ENCODE results near the gene MCTP1. TPM values are rescaled to one million over a fixed set of nuclear protein-coding genes. Genes with fewer than 3 reads are reported as not detected.

The MCTP1 gene
- total and polyA plus RNA-seq, 10 of the 15 experiments (the other 5 are each of a cell fraction or from before 2014, with no cell fraction given): 12.6 to 45.9 (median 18.8) TPM

DNA sequence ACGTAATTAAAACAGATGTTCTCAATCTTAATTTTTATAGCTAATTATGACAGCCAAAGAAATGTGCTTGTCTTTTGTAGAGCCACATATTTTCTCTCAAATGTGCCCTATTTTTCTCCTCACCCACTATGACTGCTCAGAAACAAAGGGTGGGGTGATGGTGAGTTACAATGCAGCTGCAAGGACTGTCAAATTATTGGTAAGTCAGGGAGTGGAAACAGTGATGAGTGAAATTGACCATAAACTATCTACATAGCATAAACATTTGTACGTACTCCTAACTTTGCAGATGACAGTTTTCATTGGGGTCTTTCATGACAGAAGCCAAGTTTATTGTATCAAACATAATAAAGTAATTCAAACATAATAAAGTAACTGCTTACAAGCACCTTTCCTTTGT, 215.9 kb downstream of the MCTP1 start (continued):
- TF ChIP-seq EGR1 (IDR thresholded peaks at IDR 0.05; ENCODE audit: borderline replicate concordance in 1 of 2, low read depth in 2 of 2, low read length in 2 of 2) (no peak), NFYA (IDR thresholded peaks at IDR 0.05; ENCODE audit: borderline replicate concordance, low read depth, low read length) (no peak)

DNA sequence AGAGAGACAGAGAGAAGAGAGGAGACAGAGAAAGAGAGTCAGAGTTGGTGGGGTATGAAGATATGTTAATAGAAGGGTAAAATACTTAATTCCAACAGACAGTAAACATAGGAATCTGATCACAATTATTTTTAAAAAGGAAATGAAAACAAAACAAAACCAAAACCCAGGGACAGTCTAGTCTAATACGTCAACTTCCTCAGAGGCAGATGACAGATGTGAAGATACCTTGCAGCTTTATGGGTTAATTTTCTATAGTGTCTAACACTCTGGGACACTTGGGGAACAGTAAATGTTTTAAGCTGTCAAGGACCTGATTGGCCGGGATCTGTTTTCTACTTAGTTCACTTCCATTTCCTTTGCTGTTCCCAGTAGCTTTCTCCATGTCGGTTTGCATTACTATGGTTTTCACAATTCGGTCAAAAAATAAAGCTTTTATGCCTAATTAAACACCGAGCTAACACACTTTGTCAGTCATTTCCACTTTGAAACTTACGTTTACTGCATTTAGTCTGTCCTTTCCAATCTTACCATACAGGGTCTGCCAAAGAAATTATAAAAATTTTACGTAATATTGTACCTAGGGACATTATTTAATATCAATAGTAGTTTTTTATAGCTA, 216.5 kb downstream of the MCTP1 start:
- no peak for FAIRE-seq
- SMC1A ChIA-PET (ENCODE audit: uncharacterized antibody, unreplicated experiment): interaction anchor here (0.7 to 6.9 kb wide), 23 partner anchors 8 to 173 kb away, joined by 3 to 64 read pairs (median 5); no protein-coding TSS in a partner anchor
- CTCF ChIA-PET: interaction anchor here (0.6 to 2.1 kb wide), 13 partner anchors 9 to 535 kb away, joined by 3 to 10 read pairs (median 4); no protein-coding TSS in a partner anchor

More for the DNA sequence above, 216.5 kb downstream of the MCTP1 start:
- ChIA-PET POLR2A (interaction anchor here (0.7 to 2.5 kb wide), 11 partner anchors 8 to 325 kb away, joined by 3 to 24 read pairs (median 6); no protein-coding TSS in a partner anchor), RAD21 (ENCODE audit: unreplicated experiment) (interaction anchor here (0.7 to 7.5 kb wide), 18 partner anchors 9 to 692 kb away, joined by 3 to 86 read pairs (median 6); no protein-coding TSS in a partner anchor)
- H3K9ac ChIP-seq (ENCODE audit: control insufficient read depth, insufficient read depth, low read length): no peak overlapping the region
- H3K27me3 ChIP-seq (replicated peaks in 1 of 2; ENCODE audit: control insufficient read depth in 2 of 2, insufficient read depth in 2 of 2, low read length in 1 of 2): no peaks in the 10 kb centered on the region
- ATAC-seq (peak; percentile 66), DNase-seq (ENCODE audit: low read depth, low spot score) (no peak)
- peaks cover 2% of the 10 kb centered on the region; the same call in 1 of the 3 replicates for H3K9me3 ChIP-seq (replicated peaks; ENCODE audit: control insufficient read depth, insufficient read depth, low read length)
- intact Hi-C loops (cut with micrococcal nuclease; ENCODE audit: unreplicated experiment): no loop called here
- H3K4me3 ChIP-seq: peak overlapping the region; percentile 0; the same call in 1 of the 2 replicates
- no peaks in the 10 kb centered on the region; a peak in 1 of 4 replicates for H3K36me3 ChIP-seq (ENCODE audit: control insufficient read depth in 2 of 2, insufficient read depth in 2 of 2, low read length in 1 of 2)
- peaks cover 51% of the 10 kb centered on the region for H3K79me2 ChIP-seq (ENCODE audit: control insufficient read depth, insufficient read depth, low read length)
- in situ Hi-C loops (cut with MboI): no loop called here
- 69% methylated on average over 7 of the region's 7 CpGs for WGBS (ENCODE audit: insufficient coverage, insufficient replicate concordance, low lambda C conversion rate, missing lambda C conversion rate)
- peak overlapping the region; percentile 35; the same call in 1 of the 2 replicates for H2AFZ ChIP-seq (ENCODE audit: control insufficient read depth, low read depth, low read length)
- no peaks in the 10 kb centered on the region for H4K20me1 ChIP-seq (ENCODE audit: control insufficient read depth, insufficient read depth)
- H3K4me1 ChIP-seq (ENCODE audit: control insufficient read depth, insufficient read depth, low read length): peaks cover 36% of the 10 kb centered on the region
- TF ChIP-seq TCF12 (IDR thresholded peaks at IDR 0.05; ENCODE audit: low read depth, low read length) (0 out of 2 replicates have a peak, but pooled peaks have one; percentile 8), ZNF622 (IDR thresholded peaks at IDR 0.05) (no peak), BMI1 (IDR thresholded peaks at IDR 0.05; ENCODE audit: borderline replicate concordance) (no peak), SMARCA5 (IDR thresholded peaks at IDR 0.05) (peak; percentile 43; the same call in 1 of the 2 replicates), NFYB (IDR thresholded peaks at IDR 0.05; ENCODE audit: insufficient read depth, low read depth, low read length) (0 out of 2 replicates have a peak, but pooled peaks have one; percentile 28), IKZF1 (conservative IDR thresholded peaks at IDR 0.05) (0 out of 2 replicates have a peak, but pooled peaks have one; percentile 18), SPI1 (IDR thresholded peaks at IDR 0.05; ENCODE audit: borderline replicate concordance, insufficient read depth, low read depth, low read length) (peak; percentile 22; the same call in 1 of the 2 replicates), ZNF384 (IDR thresholded peaks at IDR 0.05; ENCODE audit: borderline replicate concordance, low read depth, low read length) (peak; percentile 47; the same call in 1 of the 2 replicates), ATF7 (IDR thresholded peaks at IDR 0.05; ENCODE audit: low read depth) (peak; percentile 45; the same call in 1 of the 2 replicates)
- TF ChIP-seq, protein P1, sequence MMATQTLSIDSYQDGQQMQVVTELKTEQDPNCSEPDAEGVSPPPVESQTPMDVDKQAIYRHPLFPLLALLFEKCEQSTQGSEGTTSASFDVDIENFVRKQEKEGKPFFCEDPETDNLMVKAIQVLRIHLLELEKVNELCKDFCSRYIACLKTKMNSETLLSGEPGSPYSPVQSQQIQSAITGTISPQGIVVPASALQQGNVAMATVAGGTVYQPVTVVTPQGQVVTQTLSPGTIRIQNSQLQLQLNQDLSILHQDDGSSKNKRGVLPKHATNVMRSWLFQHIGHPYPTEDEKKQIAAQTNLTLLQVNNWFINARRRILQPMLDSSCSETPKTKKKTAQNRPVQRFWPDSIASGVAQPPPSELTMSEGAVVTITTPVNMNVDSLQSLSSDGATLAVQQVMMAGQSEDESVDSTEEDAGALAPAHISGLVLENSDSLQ (IDR thresholded peaks at IDR 0.05): 0 out of 2 replicates have a peak, but pooled peaks have one; percentile 52
- TF ChIP-seq, protein P2, sequence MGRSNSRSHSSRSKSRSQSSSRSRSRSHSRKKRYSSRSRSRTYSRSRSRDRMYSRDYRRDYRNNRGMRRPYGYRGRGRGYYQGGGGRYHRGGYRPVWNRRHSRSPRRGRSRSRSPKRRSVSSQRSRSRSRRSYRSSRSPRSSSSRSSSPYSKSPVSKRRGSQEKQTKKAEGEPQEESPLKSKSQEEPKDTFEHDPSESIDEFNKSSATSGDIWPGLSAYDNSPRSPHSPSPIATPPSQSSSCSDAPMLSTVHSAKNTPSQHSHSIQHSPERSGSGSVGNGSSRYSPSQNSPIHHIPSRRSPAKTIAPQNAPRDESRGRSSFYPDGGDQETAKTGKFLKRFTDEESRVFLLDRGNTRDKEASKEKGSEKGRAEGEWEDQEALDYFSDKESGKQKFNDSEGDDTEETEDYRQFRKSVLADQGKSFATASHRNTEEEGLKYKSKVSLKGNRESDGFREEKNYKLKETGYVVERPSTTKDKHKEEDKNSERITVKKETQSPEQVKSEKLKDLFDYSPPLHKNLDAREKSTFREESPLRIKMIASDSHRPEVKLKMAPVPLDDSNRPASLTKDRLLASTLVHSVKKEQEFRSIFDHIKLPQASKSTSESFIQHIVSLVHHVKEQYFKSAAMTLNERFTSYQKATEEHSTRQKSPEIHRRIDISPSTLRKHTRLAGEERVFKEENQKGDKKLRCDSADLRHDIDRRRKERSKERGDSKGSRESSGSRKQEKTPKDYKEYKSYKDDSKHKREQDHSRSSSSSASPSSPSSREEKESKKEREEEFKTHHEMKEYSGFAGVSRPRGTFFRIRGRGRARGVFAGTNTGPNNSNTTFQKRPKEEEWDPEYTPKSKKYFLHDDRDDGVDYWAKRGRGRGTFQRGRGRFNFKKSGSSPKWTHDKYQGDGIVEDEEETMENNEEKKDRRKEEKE (IDR thresholded peaks at IDR 0.05): no peak
- H3K27ac ChIP-seq (ENCODE audit: control insufficient read depth, insufficient read depth): peak overlapping the region; percentile 53
- H3K4me2 ChIP-seq (ENCODE audit: control insufficient read depth, insufficient read depth): peak overlapping the region; percentile 85
- BruUV-seq (replicated peaks): TSS peak; percentile 26

All from GM12878 (cell line).